Stimulated activated CD4-positive, alpha-beta T cell treated with anti-CD3 and anti-CD28 coated beads, Interleukin-12 subunit alpha, Interleukin-12 subunit beta, amount 100 ng/mL, for 48 hours (primary cell): ENCODE data around the gene SP8.

ENCODE experiments used
- DNase-seq, 3 donors: peaks; one replicate each; pipeline ENCODE4 v3.0.0-alpha.2; 2020; ENCODE audit warnings: low read depth in 2 of 3, low spot score in 1 of 3

The SP8 gene

GRCh38 chr7:20795361-20795760, 8.7 kb upstream of the SP8 start:
- DNase-seq: no peak

- DNase-seq: no peak
Measured at GRCh38 chr7:20794676-20795075, 8.0 kb upstream of the SP8 start.

- DNase-seq: no peak
Measured at GRCh38 chr7:20793694-20794394, 7.2 kb upstream of the SP8 start.

- no peak for DNase-seq
Measured at GRCh38 chr7:20793248-20793647, 6.6 kb upstream of the SP8 start.

- no peak for DNase-seq
Measured at GRCh38 chr7:20791538-20792434, 5.1 kb upstream of the SP8 start.

- no peak for DNase-seq
Measured at GRCh38 chr7:20790375-20790774, 3.7 kb upstream of the SP8 start.

GRCh38 chr7:20788420-20788990, 1.8 kb upstream of the SP8 start:
- DNase-seq: no peak

- no peak for DNase-seq
Measured at GRCh38 chr7:20787660-20788419, 1.2 kb upstream of the SP8 start.

GRCh38 chr7:20786421-20786778, 286 bp downstream of the SP8 start:
- no peak for DNase-seq

GRCh38 chr7:20786049-20786412, 655 bp downstream of the SP8 start:
- DNase-seq: no peak

GRCh38 chr7:20785157-20786048, 1.3 kb downstream of the SP8 start:
- DNase-seq: no peak

- DNase-seq: no peak
Measured at GRCh38 chr7:20784388-20785156, 2.1 kb downstream of the SP8 start.

GRCh38 chr7:20783700-20784387, 2.8 kb downstream of the SP8 start:
- no peak for DNase-seq

GRCh38 chr7:20783125-20783699, 3.5 kb downstream of the SP8 start:
- DNase-seq: no peak

GRCh38 chr7:20779041-20779440, 7.6 kb downstream of the SP8 start:
- no peak for DNase-seq

- DNase-seq: no peak
Measured at GRCh38 chr7:20778063-20778721, 8.5 kb downstream of the SP8 start.

GRCh38 chr7:20777377-20778062, 9.2 kb downstream of the SP8 start:
- no peak for DNase-seq

GRCh38 chr7:20776942-20777341, 9.7 kb downstream of the SP8 start:
- DNase-seq: no peak
